Psoas muscle (tissue), 8 donors: ENCODE results near the gene IER2. TPM values are rescaled to one million over a fixed set of nuclear protein-coding genes. Genes with fewer than 3 reads are reported as not detected.

Experiments
- ATAC-seq, 4 donors: fragments of 200-7000 bp; cut with Tn5 transposase; one replicate each; pipeline ENCODE4 v1.9.1; 2020; ENCODE audit warnings: moderate library complexity in 3 of 4, mild to moderate bottlenecking in 2 of 4
- DNase-seq, 2 donors: peaks; one replicate each; pipeline ENCODE4 v3.0.0-alpha.2; 2020
- H3K27ac ChIP-seq: fragments of 200-600 bp; one replicate; pipeline ENCODE4 v1.8.0; 2022
- H3K27me3 ChIP-seq, 3 donors: fragments of 200-600 bp in 1 of 3; one replicate each; pipeline versions ENCODE4 v1.6.1 to v1.8.0; 2013 to 2022; ENCODE audit warnings: low read length in 2 of 3, mild to moderate bottlenecking in 2 of 3, moderate library complexity in 1 of 3; ENCODE audit not compliant: insufficient read depth in 3 of 3
- H3K36me3 ChIP-seq, 2 donors: fragments of 200-600 bp in 1 of 2; one replicate each; pipeline versions ENCODE4 v1.6.1 to v1.8.0; 2013 to 2022; ENCODE audit warnings: low read depth in 1 of 2, mild to moderate bottlenecking in 1 of 2, moderate library complexity in 1 of 2; ENCODE audit not compliant: insufficient read depth in 1 of 2
- H3K4me1 ChIP-seq: fragments of 200-600 bp; one replicate; pipeline ENCODE4 v1.8.0; 2022
- H3K4me3 ChIP-seq: fragments of 200-600 bp; one replicate; pipeline ENCODE4 v1.8.0; 2022; ENCODE audit warnings: mild to moderate bottlenecking
- H3K9me3 ChIP-seq: fragments of 200-600 bp; one replicate; pipeline ENCODE4 v1.8.0; 2022
- CTCF ChIP-seq: fragments of 200-600 bp; IDR thresholded peaks from one replicate; pipeline ENCODE4 v1.8.0; 2022; ENCODE audit warnings: antibody characterized with exemption
- WGBS, 3 donors: extraction: QIAGEN DNeasy Blood & Tissue Kit; methylation state at CpG; one replicate each; pipeline versions ENCODE4 v1.1.6 to v1.1.7; 2013; 5-methylcytosine and 5-hydroxymethylcytosine counted together
- intact Hi-C, 2 donors: fragments of 100-400 bp; cut with DNase I; formaldehyde crosslinking; loops; one replicate each; pipeline versions ENCODE4 v1.11.0 to v1.14.2; 2022
- polyA plus RNA-seq, 3 donors: library from polyadenylated mRNA; stranded (reverse); fragments of 200-250 nt; gene quantifications; one replicate each; pipeline ENCODE4 v1.2.3, GENCODE V29; 2013
- total RNA-seq, 4 donors: library from RNA; stranded (reverse); fragmentation: NEBNext Ultra II Directional in 2 of 4; extraction: Animal tissue kit (Norgen Biotek cat#: 25700) in 2 of 4; gene quantifications; one replicate each; pipeline versions ENCODE4 v1.2.1 to v1.2.4, GENCODE V29; 2021 to 2023
- donor health status: healthy with polysubstance abuse.
- donor health status: DM: no; HTN: no; CAD: no; lungs with moderate emphysema.
- donor health status: Bipolar disorder and iron deficiency.
- donor health status: healthy.
- donor health status: DM: yes; HTN: yes; CAD: no.
- donor health status: DM: no; HTN: no; CAD: no.
- donor health status: DM: no; HTN: no; CAD: no.
- donor health status: DM: yes; HTN: yes; CAD: no.

IER2 gene
- total and polyA plus RNA-seq, 7 donors = 12.9 to 62.7 (median 29.0) TPM

GRCh38 chr19:13149628-13150186, 504 bp upstream of the IER2 start:
- Histone ChIP-seq H3K36me3 (peaks cover 0 to 19% of the 10 kb centered on the region in 2 donors), H3K27me3 (no peaks in the 10 kb centered on the region), H3K9me3 (no peaks in the 10 kb centered on the region), H3K4me3 (peak overlapping the region; percentile 93), H3K27ac (peak overlapping the region; percentile 96), H3K4me1 (peaks cover 17% of the 10 kb centered on the region)
- peak; percentile 62 to 73 for DNase-seq
- ATAC-seq = peak; percentile 3 to 23 (median 10)
- WGBS, 3 donors = 0 to 1% (median 1%) methylated on average over 41 to 46 of the region's 46 CpGs
- no peak for TF ChIP-seq CTCF
- intact Hi-C loops = loop anchor here (1.0 to 5.0 kb wide), 4 partner anchors 31 to 1413 kb away; partner anchors contain the start of gene NACC1 (in 2 of the 2)

DNA sequence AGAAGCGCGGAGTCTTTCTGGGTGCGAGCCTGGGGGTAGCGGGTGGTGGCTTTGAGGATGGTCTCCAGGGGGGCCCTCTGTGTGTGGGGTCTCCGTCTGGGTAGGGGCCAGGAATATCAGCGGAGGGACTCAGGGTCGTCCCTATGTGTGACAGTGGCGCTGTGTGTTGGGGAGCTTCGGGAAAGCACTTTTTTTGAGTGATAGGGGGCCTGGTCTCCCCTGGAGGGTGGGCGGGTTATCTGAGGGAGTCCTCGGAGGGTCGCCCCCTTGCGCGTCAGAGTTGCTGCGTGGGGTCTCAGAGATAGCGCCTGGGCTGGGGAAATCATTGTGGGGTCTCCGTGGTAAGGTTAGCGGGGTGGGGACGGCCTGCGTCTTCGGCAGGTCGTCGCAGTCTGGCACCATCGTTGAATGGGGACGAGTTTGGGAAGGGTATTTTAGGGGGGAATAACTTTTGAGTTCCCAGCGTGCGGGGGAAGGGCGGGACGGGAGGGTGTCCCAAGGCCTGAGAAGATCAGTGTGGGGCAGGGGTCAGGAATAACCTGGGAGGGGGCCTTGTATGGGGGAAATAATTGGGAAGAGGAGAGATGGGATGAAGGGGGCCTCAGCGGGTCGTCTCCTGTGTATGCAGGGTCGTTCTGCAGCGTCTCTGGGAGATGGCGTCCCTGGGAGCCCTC, 857 bp downstream of the IER2 start:
- ATAC-seq = peak in 1 of 4 donors; percentile 0
- Histone ChIP-seq H3K9me3 (no peaks in the 10 kb centered on the region), H3K27ac (peak overlapping the region; percentile 96), H3K36me3 (peaks cover 0 to 10% of the 10 kb centered on the region in 2 donors), H3K4me3 (peak overlapping the region; percentile 93), H3K27me3 (no peaks in the 10 kb centered on the region), H3K4me1 (peaks cover 22% of the 10 kb centered on the region)
- 0 to 1% (median 0%) methylated on average over 34 of the region's 34 CpGs for WGBS, 3 donors
- DNase-seq = no peak
- TF ChIP-seq CTCF = no peak
- intact Hi-C loops = loop anchor here (1.0 to 5.0 kb wide), 3 partner anchors 33 to 1411 kb away; partner anchors contain the start of gene NACC1 (in 1 of the 2)

- Histone ChIP-seq H3K27ac (peak overlapping the region; percentile 96), H3K36me3 (peaks cover 0 to 3% of the 10 kb centered on the region in 2 donors), H3K4me1 (peaks cover 22% of the 10 kb centered on the region), H3K27me3 (no peaks in the 10 kb centered on the region), H3K9me3 (no peaks in the 10 kb centered on the region), H3K4me3 (peak overlapping the region; percentile 93)
- TF ChIP-seq CTCF = no peak
- DNase-seq = peak; percentile 98 to 99
- intact Hi-C loops = loop anchor here (5.0 kb wide), 2 partner anchors 691 to 1411 kb away; no protein-coding TSS in a partner anchor
- ATAC-seq = peak; percentile 72 to 77 (median 74)
- WGBS, 3 donors = 0 to 1% (median 1%) methylated on average over 57 to 71 of the region's 71 CpGs
Measured at GRCh38 chr19:13151605-13152355, 1.6 kb downstream of the IER2 start.

- Histone ChIP-seq H3K9me3 (no peaks in the 10 kb centered on the region), H3K36me3 (peaks cover 0 to 1% of the 10 kb centered on the region in 2 donors), H3K4me3 (peak overlapping the region; percentile 76), H3K4me1 (peaks cover 22% of the 10 kb centered on the region), H3K27me3 (no peaks in the 10 kb centered on the region), H3K27ac (peak overlapping the region; percentile 95)
- WGBS, 3 donors = 0 to 1% (median 1%) methylated on average over 22 to 25 of the region's 25 CpGs
- DNase-seq (no peak), ATAC-seq (peak; percentile 1 to 5 (median 3))
- no peak for TF ChIP-seq CTCF
- intact Hi-C loops = loop anchor here (5.0 kb wide), 2 partner anchors 690 to 1410 kb away; no protein-coding TSS in a partner anchor
Measured at GRCh38 chr19:13152356-13152973, 2.3 kb downstream of the IER2 start.
